ENCODE measurements around the gene SPATS1. TPM values are rescaled to one million over a fixed set of nuclear protein-coding genes. Genes with fewer than 3 reads are reported as not detected.
"Not testable (repeated sequence)": the region's sequence is repeated elsewhere in the genome, so short reads cannot be mapped to it uniquely, and the experiment has no call there.

The SPATS1 gene
- total RNA-seq, 3 donors from 2014 or later: not detected

GRCh38 chr6:44339763-44340625 is 2.5 kb upstream of the SPATS1 start:
- no peaks in the 10 kb centered on the region for H3K4me1 ChIP-seq (ENCODE audit: low read depth)
- no peak for TF ChIP-seq CTCF (IDR thresholded peaks at IDR 0.05)
- intact Hi-C loops (cut with DNase I, micrococcal nuclease): loop anchor here (5.0 kb wide), 1 partner anchor 73 kb away; the partner anchor contains the start of gene NFKBIE (in 2 of the 2)
- no peaks in the 10 kb centered on the region for H3K36me3 ChIP-seq (ENCODE audit: low read depth)
- DNase-seq (no peak), ATAC-seq (no peak)
- no peak overlapping the region for H3K4me3 ChIP-seq
- H3K9me3 ChIP-seq: no peaks in the 10 kb centered on the region

DNA sequence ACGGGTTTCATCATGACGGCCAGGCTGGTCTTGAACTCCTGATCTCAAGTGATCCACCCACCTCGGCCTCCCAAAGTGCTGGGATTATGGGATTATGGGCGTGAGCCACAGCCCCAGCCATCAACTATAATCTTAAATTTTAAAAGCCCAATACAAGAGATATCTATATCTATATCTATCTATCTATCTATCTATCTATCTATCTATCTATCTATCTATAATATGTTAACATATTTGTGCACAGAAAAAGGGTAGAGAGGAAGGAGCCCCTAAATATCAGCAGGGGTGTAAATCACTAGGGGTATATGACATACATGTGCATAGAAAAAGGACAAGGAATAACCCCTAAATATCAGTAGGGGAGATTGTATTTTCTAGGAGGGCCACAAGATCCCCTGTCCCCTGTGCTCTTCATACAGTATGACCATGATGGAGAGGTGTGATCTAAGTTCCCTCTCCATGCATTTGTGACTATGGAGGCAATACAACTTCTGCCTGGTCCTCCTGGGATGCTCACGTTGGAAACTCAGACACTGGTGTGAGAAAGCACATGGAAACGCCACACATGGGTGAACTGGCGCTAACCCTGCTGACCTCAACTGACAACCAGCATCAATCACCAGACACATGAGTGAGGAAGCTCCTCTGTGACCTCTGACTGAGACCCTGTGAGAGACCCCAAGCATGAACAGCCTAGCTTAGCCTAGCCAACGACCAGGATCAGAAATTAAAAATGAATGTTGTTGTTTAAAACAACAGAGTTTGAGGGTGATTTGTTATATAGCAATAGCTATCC is 1.2 kb upstream of the SPATS1 start:
- ATAC-seq (no peak), DNase-seq (no peak)
- H3K4me1 ChIP-seq (ENCODE audit: low read depth): no peaks in the 10 kb centered on the region
- no peaks in the 10 kb centered on the region for H3K9me3 ChIP-seq
- no peaks in the 10 kb centered on the region for H3K36me3 ChIP-seq (ENCODE audit: low read depth)
- intact Hi-C loops (cut with DNase I, micrococcal nuclease): no loop called here
- no peak for TF ChIP-seq CTCF (IDR thresholded peaks at IDR 0.05)
- no peak overlapping the region for H3K4me3 ChIP-seq

DNA sequence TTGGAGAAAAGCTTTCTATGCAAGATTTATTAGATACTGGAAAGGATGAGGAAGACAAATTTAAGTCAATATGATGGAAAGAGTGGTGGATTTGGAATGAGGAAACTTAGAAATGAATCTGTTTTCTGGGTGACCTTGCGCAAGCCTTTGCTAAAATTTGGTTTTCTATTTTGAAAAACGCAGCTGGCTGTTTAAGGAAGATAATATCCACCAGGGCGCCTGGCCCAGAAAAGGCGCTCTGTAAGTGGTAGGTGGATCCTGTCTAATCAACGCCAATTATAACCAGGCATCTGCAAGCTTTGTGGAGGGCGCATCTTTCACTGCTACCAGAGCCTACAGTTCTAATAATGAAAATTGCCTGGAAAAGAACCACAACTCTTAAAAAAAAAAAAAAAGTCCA is 398 bp upstream of the SPATS1 start:
- DNase-seq: no peak
- no peak for TF ChIP-seq CTCF (IDR thresholded peaks at IDR 0.05)
- Histone ChIP-seq H3K36me3 (ENCODE audit: low read depth) (no peaks in the 10 kb centered on the region), H3K4me1 (ENCODE audit: low read depth) (no peaks in the 10 kb centered on the region), H3K9me3 (no peaks in the 10 kb centered on the region), H3K4me3 (no peak overlapping the region)
- no peak for ATAC-seq
- intact Hi-C loops (cut with DNase I, micrococcal nuclease): no loop called here

DNA sequence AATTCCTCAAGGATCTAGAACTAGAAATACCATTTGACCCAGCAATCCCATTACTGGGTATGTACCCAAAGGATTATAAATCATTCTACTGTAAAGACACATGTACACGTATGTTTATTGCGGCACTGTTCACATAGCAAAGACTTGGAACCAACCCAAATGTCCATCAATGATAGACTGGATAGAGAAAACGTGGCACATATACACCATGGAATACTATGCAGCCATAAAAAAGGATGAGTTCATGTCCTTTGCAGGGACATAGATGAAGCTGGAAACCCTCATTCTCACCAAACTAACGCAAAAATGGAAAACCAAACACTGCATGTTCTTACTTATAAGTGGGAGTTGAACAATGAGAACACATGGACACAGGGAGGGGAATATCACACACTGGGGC is 4.4 kb downstream of the SPATS1 start:
- not testable (repeated sequence) for ATAC-seq

DNA sequence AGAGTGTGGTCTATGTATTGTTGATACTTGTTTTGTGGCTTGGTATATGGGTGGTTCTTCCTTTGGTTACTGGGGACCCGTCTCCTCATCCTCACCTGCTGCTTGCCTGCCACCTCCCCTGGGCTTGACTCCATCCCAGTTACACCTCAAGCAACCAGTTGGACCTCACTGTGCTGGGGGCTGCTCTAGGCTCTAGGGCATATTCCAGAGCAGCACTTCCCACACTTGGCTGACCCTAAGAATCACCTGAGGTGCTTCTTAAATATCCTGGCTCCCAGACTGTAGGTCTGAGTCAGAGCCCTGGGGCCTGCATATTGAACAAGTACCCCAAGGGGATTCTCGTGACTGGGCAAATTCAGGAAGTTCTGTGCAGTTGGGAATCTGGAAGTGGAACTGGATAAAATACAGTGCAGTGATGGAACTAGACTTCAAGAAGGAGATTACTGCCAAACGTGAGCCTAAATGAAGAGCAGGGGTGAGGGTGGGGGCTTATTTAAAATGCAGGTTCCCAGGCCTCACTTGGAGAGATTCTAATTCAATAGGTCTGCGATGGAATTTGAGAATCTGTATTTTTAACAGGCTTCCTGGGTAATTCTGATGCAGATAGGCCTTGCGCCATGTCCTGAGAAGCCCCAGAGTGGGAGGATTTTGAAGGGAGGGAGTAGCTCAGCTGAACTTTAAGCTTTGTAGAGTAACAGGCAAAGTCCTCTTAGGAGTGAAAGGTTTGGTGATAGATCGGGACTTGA is 7.6 kb downstream of the SPATS1 start:
- intact Hi-C loops (cut with DNase I, micrococcal nuclease): no loop called here
- TF ChIP-seq CTCF (IDR thresholded peaks at IDR 0.05): no peak

More for the DNA sequence above, 4.4 kb downstream of the SPATS1 start:
- DNase-seq; H3K9me3 ChIP-seq; H3K36me3 ChIP-seq (ENCODE audit: low read depth); H3K4me3 ChIP-seq; intact Hi-C loops (cut with DNase I, micrococcal nuclease); H3K4me1 ChIP-seq (ENCODE audit: low read depth): not testable (repeated sequence)

GRCh38 chr6:44350650-44350994 is 8.2 kb downstream of the SPATS1 start:
- ATAC-seq; H3K9me3 ChIP-seq; intact Hi-C loops (cut with DNase I, micrococcal nuclease): not testable (repeated sequence)

More for the DNA sequence above, 7.6 kb downstream of the SPATS1 start:
- H3K36me3 ChIP-seq (ENCODE audit: low read depth): no peaks in the 10 kb centered on the region
- H3K4me3 ChIP-seq: no peak overlapping the region
- H3K9me3 ChIP-seq: no peaks in the 10 kb centered on the region
- H3K4me1 ChIP-seq (ENCODE audit: low read depth): no peaks in the 10 kb centered on the region
- DNase-seq (no peak), ATAC-seq (no peak)

More at GRCh38 chr6:44350650-44350994, 8.2 kb downstream of the SPATS1 start:
- DNase-seq; H3K4me1 ChIP-seq (ENCODE audit: low read depth); H3K36me3 ChIP-seq (ENCODE audit: low read depth); H3K4me3 ChIP-seq: not testable (repeated sequence)
